ENCODE results near the gene WWOX. TPM values are rescaled to one million over a fixed set of nuclear protein-coding genes. Genes with fewer than 3 reads are reported as not detected.

The WWOX gene
- total and polyA plus RNA-seq, 2 of the 13 experiments (the other 11 are each of a cell fraction or from before 2014, with no cell fraction given): 9.1 to 37.4 TPM

DNA sequence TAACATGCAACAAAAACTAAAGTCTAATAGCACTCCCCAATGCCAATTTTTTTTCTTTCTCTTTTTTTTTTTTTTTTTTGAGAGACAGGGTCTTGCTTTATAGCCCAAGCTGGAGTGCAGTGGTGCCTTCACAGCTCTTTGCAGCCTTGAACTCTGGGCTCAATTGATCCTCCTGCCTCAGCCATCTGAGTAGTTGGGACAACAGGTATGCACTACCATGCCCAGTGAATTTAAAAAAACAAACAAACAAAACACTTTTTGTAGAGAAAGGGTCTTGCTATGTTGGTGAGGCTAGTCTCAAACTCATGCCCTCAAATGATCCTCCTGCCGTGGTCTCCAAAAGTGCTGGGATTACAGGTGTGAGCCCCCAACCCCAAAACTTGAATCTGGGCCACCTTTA, 632.3 kb downstream of the WWOX start (continued):
- TF ChIP-seq, protein P1, sequence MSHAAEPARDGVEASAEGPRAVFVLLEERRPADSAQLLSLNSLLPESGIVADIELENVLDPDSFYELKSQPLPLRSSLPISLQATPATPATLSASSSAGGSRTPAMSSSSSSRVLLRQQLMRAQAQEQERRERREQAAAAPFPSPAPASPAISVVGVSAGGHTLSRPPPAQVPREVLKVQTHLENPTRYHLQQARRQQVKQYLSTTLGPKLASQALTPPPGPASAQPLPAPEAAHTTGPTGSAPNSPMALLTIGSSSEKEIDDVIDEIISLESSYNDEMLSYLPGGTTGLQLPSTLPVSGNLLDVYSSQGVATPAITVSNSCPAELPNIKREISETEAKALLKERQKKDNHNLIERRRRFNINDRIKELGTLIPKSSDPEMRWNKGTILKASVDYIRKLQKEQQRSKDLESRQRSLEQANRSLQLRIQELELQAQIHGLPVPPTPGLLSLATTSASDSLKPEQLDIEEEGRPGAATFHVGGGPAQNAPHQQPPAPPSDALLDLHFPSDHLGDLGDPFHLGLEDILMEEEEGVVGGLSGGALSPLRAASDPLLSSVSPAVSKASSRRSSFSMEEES (CRISPR knock-in tag; IDR thresholded peaks at IDR 0.05): no peak
- no peak for TF ChIP-seq ZNF337 (CRISPR knock-in tag; IDR thresholded peaks at IDR 0.05; ENCODE audit: borderline replicate concordance, low read depth)
- TF ChIP-seq, protein P2, sequence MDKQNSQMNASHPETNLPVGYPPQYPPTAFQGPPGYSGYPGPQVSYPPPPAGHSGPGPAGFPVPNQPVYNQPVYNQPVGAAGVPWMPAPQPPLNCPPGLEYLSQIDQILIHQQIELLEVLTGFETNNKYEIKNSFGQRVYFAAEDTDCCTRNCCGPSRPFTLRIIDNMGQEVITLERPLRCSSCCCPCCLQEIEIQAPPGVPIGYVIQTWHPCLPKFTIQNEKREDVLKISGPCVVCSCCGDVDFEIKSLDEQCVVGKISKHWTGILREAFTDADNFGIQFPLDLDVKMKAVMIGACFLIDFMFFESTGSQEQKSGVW (CRISPR knock-in tag; IDR thresholded peaks at IDR 0.05; ENCODE audit: borderline replicate concordance): no peak
- TF ChIP-seq CBX5 (CRISPR knock-in tag; IDR thresholded peaks at IDR 0.05; ENCODE audit: borderline replicate concordance): no peak
- no peak for TF ChIP-seq ZBTB21 (CRISPR knock-in tag; IDR thresholded peaks at IDR 0.05)
- no peak for TF ChIP-seq RAD51 (IDR thresholded peaks at IDR 0.05; ENCODE audit: borderline replicate concordance)
- TF ChIP-seq RCOR2 (CRISPR knock-in tag; IDR thresholded peaks at IDR 0.05): no peak
- TF ChIP-seq IRF2 (CRISPR knock-in tag; IDR thresholded peaks at IDR 0.05): peak; percentile 28; the same call in 1 of the 2 replicates
- no peak for TF ChIP-seq KMT2A (CRISPR knock-in tag; IDR thresholded peaks at IDR 0.05)
- TF ChIP-seq, protein P3, sequence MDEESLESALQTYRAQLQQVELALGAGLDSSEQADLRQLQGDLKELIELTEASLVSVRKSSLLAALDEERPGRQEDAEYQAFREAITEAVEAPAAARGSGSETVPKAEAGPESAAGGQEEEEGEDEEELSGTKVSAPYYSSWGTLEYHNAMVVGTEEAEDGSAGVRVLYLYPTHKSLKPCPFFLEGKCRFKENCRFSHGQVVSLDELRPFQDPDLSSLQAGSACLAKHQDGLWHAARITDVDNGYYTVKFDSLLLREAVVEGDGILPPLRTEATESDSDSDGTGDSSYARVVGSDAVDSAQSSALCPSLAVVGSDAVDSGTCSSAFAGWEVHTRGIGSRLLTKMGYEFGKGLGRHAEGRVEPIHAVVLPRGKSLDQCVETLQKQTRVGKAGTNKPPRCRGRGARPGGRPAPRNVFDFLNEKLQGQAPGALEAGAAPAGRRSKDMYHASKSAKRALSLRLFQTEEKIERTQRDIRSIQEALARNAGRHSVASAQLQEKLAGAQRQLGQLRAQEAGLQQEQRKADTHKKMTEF (CRISPR knock-in tag; IDR thresholded peaks at IDR 0.05): no peak
- TF ChIP-seq SOX6 (IDR thresholded peaks at IDR 0.05): no peak
- TF ChIP-seq SOX6 (CRISPR knock-in tag; IDR thresholded peaks at IDR 0.05): peak; percentile 58; the same call in 1 of the 2 replicates
- TF ChIP-seq XBP1 (CRISPR knock-in tag; IDR thresholded peaks at IDR 0.05): no peak
- TF ChIP-seq DMAP1 (CRISPR knock-in tag; IDR thresholded peaks at IDR 0.05): no peak
- peak; percentile 71 for TF ChIP-seq GATAD2A (CRISPR knock-in tag; IDR thresholded peaks at IDR 0.05)
- no peak for TF ChIP-seq YEATS4 (CRISPR knock-in tag; IDR thresholded peaks at IDR 0.05; ENCODE audit: borderline replicate concordance)
- TF ChIP-seq, protein P4, sequence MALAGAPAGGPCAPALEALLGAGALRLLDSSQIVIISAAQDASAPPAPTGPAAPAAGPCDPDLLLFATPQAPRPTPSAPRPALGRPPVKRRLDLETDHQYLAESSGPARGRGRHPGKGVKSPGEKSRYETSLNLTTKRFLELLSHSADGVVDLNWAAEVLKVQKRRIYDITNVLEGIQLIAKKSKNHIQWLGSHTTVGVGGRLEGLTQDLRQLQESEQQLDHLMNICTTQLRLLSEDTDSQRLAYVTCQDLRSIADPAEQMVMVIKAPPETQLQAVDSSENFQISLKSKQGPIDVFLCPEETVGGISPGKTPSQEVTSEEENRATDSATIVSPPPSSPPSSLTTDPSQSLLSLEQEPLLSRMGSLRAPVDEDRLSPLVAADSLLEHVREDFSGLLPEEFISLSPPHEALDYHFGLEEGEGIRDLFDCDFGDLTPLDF (CRISPR knock-in tag; IDR thresholded peaks at IDR 0.05): no peak
- no peak for TF ChIP-seq FOXP1 (IDR thresholded peaks at IDR 0.05)
- peak; percentile 70 for TF ChIP-seq FOXP1 (CRISPR knock-in tag; IDR thresholded peaks at IDR 0.05)
- peak; percentile 52; the same call in 1 of the 2 replicates for TF ChIP-seq NCOA2 (CRISPR knock-in tag; IDR thresholded peaks at IDR 0.05)
- TF ChIP-seq RARA (CRISPR knock-in tag; IDR thresholded peaks at IDR 0.05): 0 out of 2 replicates have a peak, but pooled peaks have one; percentile 10
- no peak for TF ChIP-seq GPN1 (CRISPR knock-in tag; IDR thresholded peaks at IDR 0.05; ENCODE audit: borderline replicate concordance)
- no peak for TF ChIP-seq SSRP1 (CRISPR knock-in tag; IDR thresholded peaks at IDR 0.05)
- TF ChIP-seq ZIK1 (CRISPR knock-in tag; IDR thresholded peaks at IDR 0.05; ENCODE audit: borderline replicate concordance, low read depth): no peak
- no peak for TF ChIP-seq JUNB (CRISPR knock-in tag; IDR thresholded peaks at IDR 0.05; ENCODE audit: borderline replicate concordance)
- TF ChIP-seq FOXK1 (CRISPR knock-in tag; IDR thresholded peaks at IDR 0.05; ENCODE audit: borderline replicate concordance, low read depth): 0 out of 2 replicates have a peak, but pooled peaks have one; percentile 45
- TF ChIP-seq, protein P5, sequence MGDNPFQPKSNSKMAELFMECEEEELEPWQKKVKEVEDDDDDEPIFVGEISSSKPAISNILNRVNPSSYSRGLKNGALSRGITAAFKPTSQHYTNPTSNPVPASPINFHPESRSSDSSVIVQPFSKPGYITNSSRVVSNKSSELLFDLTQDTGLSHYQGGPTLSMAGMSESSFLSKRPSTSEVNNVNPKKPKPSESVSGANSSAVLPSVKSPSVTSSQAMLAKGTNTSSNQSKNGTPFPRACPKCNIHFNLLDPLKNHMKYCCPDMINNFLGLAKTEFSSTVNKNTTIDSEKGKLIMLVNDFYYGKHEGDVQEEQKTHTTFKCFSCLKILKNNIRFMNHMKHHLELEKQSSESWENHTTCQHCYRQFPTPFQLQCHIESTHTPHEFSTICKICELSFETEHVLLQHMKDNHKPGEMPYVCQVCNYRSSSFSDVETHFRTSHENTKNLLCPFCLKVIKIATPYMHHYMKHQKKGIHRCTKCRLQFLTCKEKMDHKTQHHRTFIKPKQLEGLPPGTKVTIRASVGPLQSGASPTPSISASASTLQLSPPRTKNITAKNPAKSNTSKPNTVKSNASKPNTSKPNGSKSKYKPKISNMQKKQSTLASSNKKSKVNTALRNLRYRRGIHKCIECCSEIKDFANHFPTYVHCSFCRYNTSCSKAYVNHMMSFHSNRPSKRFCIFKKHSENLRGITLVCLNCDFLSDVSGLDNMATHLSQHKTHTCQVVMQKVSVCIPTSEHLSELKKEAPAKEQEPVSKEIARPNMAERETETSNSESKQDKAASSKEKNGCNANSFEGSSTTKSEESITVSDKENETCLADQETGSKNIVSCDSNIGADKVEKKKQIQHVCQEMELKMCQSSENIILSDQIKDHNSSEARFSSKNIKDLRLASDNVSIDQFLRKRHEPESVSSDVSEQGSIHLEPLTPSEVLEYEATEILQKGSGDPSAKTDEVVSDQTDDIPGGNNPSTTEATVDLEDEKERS (CRISPR knock-in tag; IDR thresholded peaks at IDR 0.05): no peak
